Activated naive CD8-positive, alpha-beta T cell treated with anti-CD3 and anti-CD28 coated beads, Interleukin-2, amount 10 ng/mL, durations not matched to agents 7 days and 5 days (primary cell): Measurements from ENCODE around the gene RTBDN. TPM values are rescaled to one million over a fixed set of nuclear protein-coding genes. Genes with fewer than 3 reads are reported as not detected.
"Not testable (repeated sequence)": the region's sequence is repeated elsewhere in the genome, so short reads cannot be mapped to it uniquely, and the experiment has no call there.

Experiments used
- ATAC-seq: fragments of 150-1000 bp; cut with Tn5 transposase; one replicate; pipeline ENCODE4 v1.10.0; 2021; ENCODE audit warnings: low read depth, moderate library complexity
- POLR2A ChIA-PET: fragments of 350-600 bp; sonication (Branson Sonifier 250); formaldehyde crosslinking; loops from one replicate; lab custom pipeline; 2021; ENCODE audit warnings: antibody characterized with exemption; lab: Charles Lee
- DNase-seq: peaks from one replicate; pipeline ENCODE4 v3.0.0; 2021
- H3K27ac Mint-ChIP-seq: one replicate; pipeline ENCODE4 v1.8.0; 2022; ENCODE audit warnings: mild to moderate bottlenecking, mixed read lengths
- H3K27me3 Mint-ChIP-seq: one replicate; pipeline ENCODE4 v1.8.0; 2022; ENCODE audit warnings: mild to moderate bottlenecking, moderate library complexity, mixed read lengths
- H3K36me3 Mint-ChIP-seq: one replicate; pipeline ENCODE4 v1.8.0; 2021; ENCODE audit warnings: mild to moderate bottlenecking, mixed read lengths
- H3K4me1 Mint-ChIP-seq: one replicate; pipeline ENCODE4 v1.8.0; 2021; ENCODE audit warnings: mixed read lengths
- H3K4me3 Mint-ChIP-seq: one replicate; pipeline ENCODE4 v1.8.0; 2022; ENCODE audit warnings: mild to moderate bottlenecking, moderate library complexity, mixed read lengths
- H3K9me3 Mint-ChIP-seq: one replicate; pipeline ENCODE4 v1.8.0; 2021; ENCODE audit warnings: mixed read lengths
- total RNA-seq, 2 experiments: library from RNA; stranded (reverse); gene quantifications; one replicate each; pipeline ENCODE4 v1.2.3, GENCODE V29; 2021

The RTBDN gene
- total RNA-seq, 2 experiments from 2014 or later: not detected

- peak overlapping the region; percentile 48 for H3K4me3 Mint-ChIP-seq
- no peak overlapping the region for H3K27ac Mint-ChIP-seq
- peaks cover 9% of the 10 kb centered on the region for H3K4me1 Mint-ChIP-seq
- no peak for DNase-seq
- no peaks in the 10 kb centered on the region for H3K36me3 Mint-ChIP-seq
- peaks cover 81% of the 10 kb centered on the region for H3K27me3 Mint-ChIP-seq
- H3K9me3 Mint-ChIP-seq: no peaks in the 10 kb centered on the region
- POLR2A ChIA-PET: no interaction called here
- no peak for ATAC-seq
Observed at GRCh38 chr19:12833418-12833737, 1.0 kb downstream of the RTBDN start.

DNA sequence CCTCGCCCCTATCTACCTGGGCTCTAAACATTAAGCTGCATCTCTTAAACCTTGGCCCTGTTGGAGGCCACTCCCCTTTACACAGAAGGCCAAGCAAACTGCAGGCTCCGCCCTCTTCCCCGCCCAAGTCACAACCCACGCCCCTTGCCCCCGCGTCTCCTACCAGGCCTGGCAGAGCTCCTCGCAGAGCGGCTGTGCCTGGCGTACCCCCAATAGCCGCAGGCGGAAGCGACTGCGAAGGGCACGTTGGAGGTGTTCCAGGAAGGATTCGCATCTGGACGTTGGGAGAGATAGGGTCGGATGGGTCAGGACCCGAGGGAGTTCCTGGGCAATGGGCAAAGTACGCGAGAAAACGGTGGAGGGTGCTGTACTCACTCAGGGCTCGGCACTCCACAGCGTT is 5.9 kb downstream of the RTBDN start:
- ATAC-seq (peak; percentile 38), DNase-seq (peak; percentile 46)
- Mint-ChIP-seq H3K4me1 (peaks cover 12% of the 10 kb centered on the region), H3K9me3 (no peaks in the 10 kb centered on the region), H3K36me3 (no peaks in the 10 kb centered on the region), H3K27ac (no peak overlapping the region), H3K4me3 (no peak overlapping the region), H3K27me3 (peaks cover 69% of the 10 kb centered on the region)
- POLR2A ChIA-PET: interaction anchor here (0.9 kb wide), 1 partner anchor 22 kb away, joined by 4 read pairs; the partner anchor contains the start of gene RNASEH2A

DNA sequence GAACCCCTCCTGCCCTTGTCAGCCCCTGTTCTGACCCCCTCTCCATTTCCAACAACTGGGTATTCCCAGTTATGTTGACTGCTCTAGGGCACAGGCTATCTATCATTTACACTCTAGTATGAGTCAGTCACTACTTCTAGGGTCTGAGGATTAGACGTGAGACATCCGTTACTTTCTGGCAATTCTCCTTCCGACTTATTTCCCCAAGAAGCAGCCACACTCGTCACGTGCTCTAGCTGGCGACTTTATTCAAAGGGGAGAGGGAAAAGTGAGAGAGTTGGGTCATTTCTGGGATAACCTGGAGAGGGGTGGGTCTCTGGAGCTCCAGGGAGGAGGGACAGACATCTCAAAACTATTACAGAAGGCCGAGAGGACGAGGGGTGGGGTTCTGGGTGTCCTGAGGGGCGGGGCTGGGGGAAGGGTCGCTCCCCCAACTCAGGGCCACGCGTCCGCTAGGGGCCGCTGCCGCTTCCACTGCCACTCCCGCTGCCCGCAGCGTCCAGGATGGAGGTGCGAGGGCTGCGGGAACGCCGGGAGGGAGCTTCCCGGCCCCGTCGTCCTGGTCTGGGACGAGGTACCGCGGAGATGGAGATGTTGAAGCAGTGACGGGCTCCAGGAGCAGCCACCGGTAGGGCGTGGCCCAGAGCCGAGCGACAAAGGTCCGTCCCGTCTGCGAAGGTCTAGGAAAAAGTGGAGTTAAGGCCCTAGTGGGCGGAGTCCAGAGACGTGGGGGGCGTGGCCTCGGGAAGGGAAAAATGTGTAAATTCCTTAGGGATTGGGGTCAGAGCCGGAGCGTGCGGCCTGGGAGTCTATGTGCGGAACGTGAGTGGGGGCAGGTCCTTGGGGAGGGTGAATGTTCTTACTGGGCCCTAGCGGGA is 8.9 kb downstream of the RTBDN start:
- POLR2A ChIA-PET: no interaction called here
- Mint-ChIP-seq H3K36me3 (no peaks in the 10 kb centered on the region), H3K9me3 (no peaks in the 10 kb centered on the region), H3K4me3 (peak overlapping the region; percentile 54), H3K4me1 (peaks cover 6% of the 10 kb centered on the region), H3K27me3 (peaks cover 43% of the 10 kb centered on the region), H3K27ac (no peak overlapping the region)
- DNase-seq (peak; percentile 43), ATAC-seq (peak; percentile 32)

DNA sequence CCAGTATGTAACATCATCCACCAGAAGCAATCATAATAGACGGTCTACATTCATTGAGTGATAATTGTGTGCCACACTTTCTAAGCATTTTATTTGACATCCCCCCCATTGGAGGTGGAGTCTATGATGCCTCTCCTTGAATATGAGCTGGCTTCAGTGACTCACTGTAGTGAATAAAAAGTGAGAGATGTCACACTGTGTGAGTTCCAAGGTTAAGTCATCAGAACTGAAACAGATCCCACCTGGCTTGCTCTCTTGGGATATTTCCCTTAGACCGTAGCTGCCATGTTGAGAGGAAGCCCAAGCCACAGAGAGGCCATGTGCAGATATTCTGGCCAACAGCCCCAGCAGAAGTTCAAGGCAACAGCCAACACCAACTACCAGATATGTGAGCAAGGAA is 12.6 kb downstream of the RTBDN start:
- Mint-ChIP-seq H3K27me3 (peaks cover 13% of the 10 kb centered on the region), H3K36me3 (peaks cover 1% of the 10 kb centered on the region), H3K4me1 (peaks cover 5% of the 10 kb centered on the region), H3K9me3 (no peaks in the 10 kb centered on the region), H3K4me3 (no peak overlapping the region), H3K27ac (no peak overlapping the region)
- POLR2A ChIA-PET: no interaction called here
- DNase-seq (no peak), ATAC-seq (no peak)

DNA sequence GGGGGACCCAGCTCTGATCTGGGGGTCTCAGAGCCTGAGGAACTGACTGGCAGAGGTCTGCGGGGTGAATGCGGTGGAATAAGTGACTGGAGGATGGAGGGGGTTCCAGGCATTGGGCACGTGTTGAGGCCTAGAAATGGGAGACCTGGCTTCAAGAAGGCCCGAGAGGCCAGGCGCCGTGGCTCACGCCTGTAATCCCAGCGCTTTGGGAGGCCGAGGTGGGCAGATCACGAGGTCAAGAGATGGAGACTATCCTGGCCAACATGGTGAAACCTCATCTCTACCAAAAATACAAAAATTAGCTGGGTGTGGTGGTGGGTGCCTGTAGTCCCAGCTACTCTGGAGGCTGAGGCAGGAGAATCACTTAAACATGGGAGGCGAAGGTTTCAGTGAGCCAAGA is 16.6 kb downstream of the RTBDN start:
- ATAC-seq, H3K4me3 Mint-ChIP-seq, H3K9me3 Mint-ChIP-seq, H3K27me3 Mint-ChIP-seq, H3K27ac Mint-ChIP-seq, H3K4me1 Mint-ChIP-seq, DNase-seq, H3K36me3 Mint-ChIP-seq: not testable (repeated sequence)
- POLR2A ChIA-PET: interaction anchor here (0.6 kb wide), 1 partner anchor 12 kb away, joined by 5 read pairs; no protein-coding TSS in a partner anchor

- H3K9me3 Mint-ChIP-seq, H3K27me3 Mint-ChIP-seq, H3K4me1 Mint-ChIP-seq, DNase-seq, POLR2A ChIA-PET, ATAC-seq, H3K27ac Mint-ChIP-seq, H3K4me3 Mint-ChIP-seq: not testable (repeated sequence)
- H3K36me3 Mint-ChIP-seq: peaks cover 13% of the 10 kb centered on the region
Observed at GRCh38 chr19:12817188-12817587, 17.2 kb downstream of the RTBDN start.

- no peak for ATAC-seq
- Mint-ChIP-seq H3K27me3 (no peaks in the 10 kb centered on the region), H3K27ac (no peak overlapping the region), H3K36me3 (peaks cover 16% of the 10 kb centered on the region), H3K9me3 (no peaks in the 10 kb centered on the region), H3K4me3 (no peak overlapping the region), H3K4me1 (peaks cover 2% of the 10 kb centered on the region)
- POLR2A ChIA-PET: no interaction called here
- DNase-seq: no peak
Observed at GRCh38 chr19:12815088-12815487, 19.3 kb downstream of the RTBDN start.

GRCh38 chr19:12806242-12807081 is 27.9 kb downstream of the RTBDN start, which contains the start of gene RNASEH2A:
RNASEH2A (plus strand) TSS chr19:12806584; CDS start chr19:12806674, 90 bp downstream.
- Mint-ChIP-seq H3K4me3 (peak within 1 kb of the TSS; percentile 94), H3K36me3 (peaks cover 13% of the 10 kb centered on the region), H3K4me1 (peaks cover 19% of the 10 kb centered on the region), H3K9me3 (no peaks in the 10 kb centered on the region), H3K27ac (peak within 1 kb of the TSS; percentile 89), H3K27me3 (no peaks in the 10 kb centered on the region)
- DNase-seq (peak; percentile 91), ATAC-seq (peak; percentile 85)
- POLR2A ChIA-PET: interaction anchor here (0.5 to 1.9 kb wide), 12 partner anchors 10 to 132 kb away, joined by 3 to 12 read pairs (median 3); partner anchors contain the start of genes CALR, DHPS, JUNB and TNPO2

GRCh38 chr19:12804051-12804450 is 30.3 kb downstream of the RTBDN start:
- no peak overlapping the region for H3K4me3 Mint-ChIP-seq
- peaks cover 10% of the 10 kb centered on the region for H3K36me3 Mint-ChIP-seq
- DNase-seq (no peak), ATAC-seq (no peak)
- POLR2A ChIA-PET: interaction anchor here (0.6 to 1.2 kb wide), 3 partner anchors 11 to 70 kb away, joined by 3 to 4 read pairs (median 4); no protein-coding TSS in a partner anchor
- no peaks in the 10 kb centered on the region for H3K27me3 Mint-ChIP-seq
- no peaks in the 10 kb centered on the region for H3K9me3 Mint-ChIP-seq
- peaks cover 27% of the 10 kb centered on the region for H3K4me1 Mint-ChIP-seq
- H3K27ac Mint-ChIP-seq: no peak overlapping the region

GRCh38 chr19:12802267-12803106 is 31.9 kb downstream of the RTBDN start:
- peaks cover 23% of the 10 kb centered on the region for H3K4me1 Mint-ChIP-seq
- peaks cover 5% of the 10 kb centered on the region for H3K36me3 Mint-ChIP-seq
- DNase-seq (no peak), ATAC-seq (no peak)
- peak overlapping the region; percentile 34 for H3K27ac Mint-ChIP-seq
- POLR2A ChIA-PET: interaction anchor here (0.6 to 2.9 kb wide), 3 partner anchors 11 to 81 kb away, joined by 3 to 25 read pairs (median 3); partner anchors contain the start of gene JUNB
- H3K4me3 Mint-ChIP-seq: peak overlapping the region; percentile 90
- H3K27me3 Mint-ChIP-seq: no peaks in the 10 kb centered on the region
- H3K9me3 Mint-ChIP-seq: no peaks in the 10 kb centered on the region

GRCh38 chr19:12801466-12802266 is 32.7 kb downstream of the RTBDN start, which contains the start of the genes PRDX2 and THSD8:
PRDX2 (minus strand) TSS chr19:12801800; CDS start chr19:12801261, 539 bp downstream.
THSD8 (plus strand) TSS chr19:12802069; CDS start chr19:12802072, 3 bp downstream.
- Mint-ChIP-seq H3K4me3 (peak within 1 kb of the TSS; percentile 90), H3K9me3 (no peaks in the 10 kb centered on the region), H3K36me3 (peaks cover 5% of the 10 kb centered on the region), H3K27ac (peak within 1 kb of the TSS; percentile 81), H3K27me3 (no peaks in the 10 kb centered on the region), H3K4me1 (peaks cover 21% of the 10 kb centered on the region)
- POLR2A ChIA-PET: interaction anchor here (0.6 to 2.9 kb wide), 6 partner anchors 10 to 104 kb away, joined by 3 to 25 read pairs (median 4); partner anchors contain the start of gene JUNB
- DNase-seq: peak; percentile 87
- peak; percentile 62 for ATAC-seq
